Psoas muscle (tissue), 8 donors: ENCODE data around the gene NYNRIN. TPM values are rescaled to one million over a fixed set of nuclear protein-coding genes. Genes with fewer than 3 reads are reported as not detected.

Experiments
- ATAC-seq, 4 donors: fragments of 200-7000 bp; cut with Tn5 transposase; one replicate each; pipeline ENCODE4 v1.9.1; 2020; ENCODE audit warnings: moderate library complexity in 3 of 4, mild to moderate bottlenecking in 2 of 4
- DNase-seq, 2 donors: peaks; one replicate each; pipeline ENCODE4 v3.0.0-alpha.2; 2020
- H3K27ac ChIP-seq: fragments of 200-600 bp; one replicate; pipeline ENCODE4 v1.8.0; 2022
- H3K27me3 ChIP-seq, 3 donors: fragments of 200-600 bp in 1 of 3; one replicate each; pipeline versions ENCODE4 v1.6.1 to v1.8.0; 2013 to 2022; ENCODE audit warnings: low read length in 2 of 3, mild to moderate bottlenecking in 2 of 3, moderate library complexity in 1 of 3; ENCODE audit not compliant: insufficient read depth in 3 of 3
- H3K36me3 ChIP-seq, 2 donors: fragments of 200-600 bp in 1 of 2; one replicate each; pipeline versions ENCODE4 v1.6.1 to v1.8.0; 2013 to 2022; ENCODE audit warnings: low read depth in 1 of 2, mild to moderate bottlenecking in 1 of 2, moderate library complexity in 1 of 2; ENCODE audit not compliant: insufficient read depth in 1 of 2
- H3K4me1 ChIP-seq: fragments of 200-600 bp; one replicate; pipeline ENCODE4 v1.8.0; 2022
- H3K4me3 ChIP-seq: fragments of 200-600 bp; one replicate; pipeline ENCODE4 v1.8.0; 2022; ENCODE audit warnings: mild to moderate bottlenecking
- H3K9me3 ChIP-seq: fragments of 200-600 bp; one replicate; pipeline ENCODE4 v1.8.0; 2022
- CTCF ChIP-seq: fragments of 200-600 bp; IDR thresholded peaks from one replicate; pipeline ENCODE4 v1.8.0; 2022; ENCODE audit warnings: antibody characterized with exemption
- WGBS, 3 donors: extraction: QIAGEN DNeasy Blood & Tissue Kit; methylation state at CpG; one replicate each; pipeline versions ENCODE4 v1.1.6 to v1.1.7; 2013; 5-methylcytosine and 5-hydroxymethylcytosine counted together
- intact Hi-C, 2 donors: fragments of 100-400 bp; cut with DNase I; formaldehyde crosslinking; loops; one replicate each; pipeline versions ENCODE4 v1.11.0 to v1.14.2; 2022
- polyA plus RNA-seq, 3 donors: library from polyadenylated mRNA; stranded (reverse); fragments of 200-250 nt; gene quantifications; one replicate each; pipeline ENCODE4 v1.2.3, GENCODE V29; 2013
- total RNA-seq, 4 donors: library from RNA; stranded (reverse); fragmentation: NEBNext Ultra II Directional in 2 of 4; extraction: Animal tissue kit (Norgen Biotek cat#: 25700) in 2 of 4; gene quantifications; one replicate each; pipeline versions ENCODE4 v1.2.1 to v1.2.4, GENCODE V29; 2021 to 2023
- donor health status: healthy with polysubstance abuse.
- donor health status: DM: no; HTN: no; CAD: no; lungs with moderate emphysema.
- donor health status: Bipolar disorder and iron deficiency.
- donor health status: healthy.
- donor health status: DM: yes; HTN: yes; CAD: no.
- donor health status: DM: no; HTN: no; CAD: no.
- donor health status: DM: no; HTN: no; CAD: no.
- donor health status: DM: yes; HTN: yes; CAD: no.

The NYNRIN gene
- total and polyA plus RNA-seq, 7 donors, result 1.1 to 8.0 (median 2.1) TPM

GRCh38 chr14:24415421-24416253 is 16.8 kb downstream of the NYNRIN start:
- no peak for ATAC-seq
- TF ChIP-seq CTCF, result no peak
- no peaks in the 10 kb centered on the region for H3K9me3 ChIP-seq
- H3K36me3 ChIP-seq, result peaks cover 0 to under 1% of the 10 kb centered on the region in 2 donors
- intact Hi-C loops, result no loop called here
- no peak for DNase-seq
- H3K4me1 ChIP-seq, result no peaks in the 10 kb centered on the region
- H3K27ac ChIP-seq, result no peak overlapping the region
- WGBS, 3 donors, result 86 to 89% (median 86%) methylated on average over 24 to 25 of the region's 25 CpGs
- peaks cover 0 to 5% (median 0%) of the 10 kb centered on the region in 3 donors for H3K27me3 ChIP-seq
- H3K4me3 ChIP-seq, result no peak overlapping the region

DNA sequence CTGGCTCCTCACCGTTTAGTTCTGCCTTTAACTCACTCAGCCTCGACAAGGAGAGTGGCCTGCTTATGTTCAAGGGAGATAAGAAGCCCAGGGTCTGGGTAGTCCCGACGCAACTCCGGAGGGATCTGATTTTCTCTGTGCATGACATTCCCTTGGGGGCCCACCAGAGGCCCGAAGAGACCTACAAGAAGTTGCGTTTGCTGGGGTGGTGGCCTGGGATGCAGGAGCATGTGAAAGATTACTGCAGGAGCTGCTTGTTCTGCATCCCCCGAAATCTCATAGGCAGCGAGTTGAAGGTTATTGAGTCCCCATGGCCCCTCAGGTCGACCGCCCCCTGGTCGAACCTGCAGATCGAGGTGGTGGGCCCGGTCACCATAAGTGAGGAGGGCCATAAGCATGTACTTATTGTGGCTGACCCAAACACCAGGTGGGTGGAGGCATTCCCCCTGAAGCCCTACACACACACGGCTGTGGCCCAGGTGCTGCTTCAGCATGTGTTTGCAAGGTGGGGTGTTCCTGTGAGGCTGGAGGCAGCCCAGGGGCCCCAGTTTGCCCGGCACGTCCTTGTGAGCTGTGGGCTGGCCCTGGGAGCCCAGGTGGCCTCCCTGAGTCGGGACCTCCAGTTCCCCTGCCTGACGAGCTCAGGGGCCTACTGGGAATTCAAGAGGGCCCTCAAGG is 17.6 kb downstream of the NYNRIN start:
- WGBS, 3 donors, result 72 to 74% (median 73%) methylated on average over 19 of the region's 19 CpGs
- Histone ChIP-seq H3K27ac (no peak overlapping the region), H3K9me3 (no peaks in the 10 kb centered on the region), H3K4me1 (no peaks in the 10 kb centered on the region), H3K27me3 (peaks cover 0 to 5% (median 0%) of the 10 kb centered on the region in 3 donors), H3K36me3 (no peaks in the 10 kb centered on the region), H3K4me3 (no peak overlapping the region)
- no peak for TF ChIP-seq CTCF
- ATAC-seq (no peak), DNase-seq (no peak)
- intact Hi-C loops, result no loop called here

DNA sequence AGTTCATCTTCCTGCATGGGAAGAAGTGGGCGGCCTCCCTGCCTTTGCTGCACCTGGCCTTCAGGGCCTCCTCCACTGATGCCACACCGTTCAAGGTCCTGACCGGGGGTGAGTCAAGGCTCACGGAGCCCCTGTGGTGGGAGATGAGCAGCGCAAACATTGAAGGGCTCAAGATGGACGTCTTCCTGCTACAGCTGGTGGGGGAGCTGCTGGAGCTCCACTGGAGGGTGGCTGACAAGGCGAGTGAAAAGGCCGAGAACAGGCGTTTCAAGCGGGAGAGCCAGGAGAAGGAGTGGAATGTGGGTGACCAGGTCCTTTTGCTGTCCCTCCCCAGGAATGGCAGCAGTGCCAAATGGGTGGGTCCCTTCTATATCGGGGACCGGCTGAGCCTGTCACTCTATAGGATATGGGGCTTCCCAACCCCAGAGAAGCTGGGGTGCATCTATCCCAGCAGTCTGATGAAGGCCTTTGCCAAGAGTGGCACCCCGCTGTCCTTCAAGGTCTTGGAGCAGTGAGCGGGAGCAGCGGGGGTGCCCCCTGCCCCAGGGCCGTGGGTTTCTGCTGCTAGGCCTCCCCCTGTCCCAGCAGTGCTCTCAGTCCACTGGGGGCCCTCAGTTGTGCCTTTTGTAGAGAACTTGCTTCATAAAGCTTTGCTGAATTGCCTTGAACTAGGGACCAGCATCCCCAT is 18.3 kb downstream of the NYNRIN start:
- peaks cover 0 to 5% (median 0%) of the 10 kb centered on the region in 3 donors for H3K27me3 ChIP-seq
- no peaks in the 10 kb centered on the region for H3K36me3 ChIP-seq
- intact Hi-C loops, result no loop called here
- H3K27ac ChIP-seq, result no peak overlapping the region
- ATAC-seq, result no peak
- DNase-seq, result no peak
- WGBS, 3 donors, result 68 to 84% (median 72%) methylated on average over 16 of the region's 16 CpGs
- no peak overlapping the region for H3K4me3 ChIP-seq
- H3K4me1 ChIP-seq, result no peaks in the 10 kb centered on the region
- no peaks in the 10 kb centered on the region for H3K9me3 ChIP-seq
- no peak for TF ChIP-seq CTCF

- no peak for ATAC-seq
These were observed 19.2 kb downstream of the NYNRIN start for GRCh38 chr14:24417832-24418491.

More at GRCh38 chr14:24417832-24418491, 19.2 kb downstream of the NYNRIN start:
- TF ChIP-seq CTCF, result no peak
- H3K36me3 ChIP-seq, result no peaks in the 10 kb centered on the region
- intact Hi-C loops, result no loop called here
- no peak overlapping the region for H3K27ac ChIP-seq
- peaks cover 0 to 5% (median 0%) of the 10 kb centered on the region in 3 donors for H3K27me3 ChIP-seq
- no peak overlapping the region for H3K4me3 ChIP-seq
- H3K9me3 ChIP-seq, result no peaks in the 10 kb centered on the region
- no peaks in the 10 kb centered on the region for H3K4me1 ChIP-seq
- DNase-seq, result no peak
- WGBS, 3 donors, result 62 to 81% (median 74%) methylated on average over 6 of the region's 6 CpGs
